ENCODE measurements around the gene SLC35A2.

- TF ChIP-seq CTCF (IDR thresholded peaks at IDR 0.05; ENCODE audit: low read depth, low read length) (no peak), POLR2A (IDR thresholded peaks at IDR 0.05; ENCODE audit: extremely low read depth, insufficient read length) (no peak)
These were observed 6.2 kb downstream of the SLC35A2 start for GRCh38 chrX:48905090-48905790.

All from NB4 (cell line).